K562 (cell line): Measurements from ENCODE around the gene TTLL4. TPM values are rescaled to one million over a fixed set of nuclear protein-coding genes. Genes with fewer than 3 reads are reported as not detected.
A peak's percentile ranks its signal among the peaks of the same experiment; 100 is the strongest.

Experiments used
- BACH1 ChIP-seq: fragments of 200-800 bp; sonication (Bioruptor generic); IDR thresholded peaks from 2 replicates; pipeline ENCODE4 v1.6.1; 2016; ENCODE audit warnings: missing genetic modification characterization, missing compliant biosample characterization
- ETV6 ChIP-seq, 3 experiments: fragments of 150-350 bp in 1 of 3; sonication (generic) in 1 of 3; formaldehyde crosslinking in 1 of 3; IDR thresholded peaks; 2 replicates each; pipeline versions ENCODE4 v1.6.1 to v1.8.0; 2014 to 2022; ENCODE audit warnings: borderline replicate concordance in 2 of 3, low read depth in 2 of 3, antibody characterized with exemption in 1 of 3, low read length in 1 of 3, mild to moderate bottlenecking in 1 of 3, missing genetic modification reagents in 1 of 3
- FOS ChIP-seq: IDR thresholded peaks from 3 replicates; pipeline ENCODE4 v1.6.1; 2011; ENCODE audit not compliant: insufficient read length; ENCODE audit errors: extremely low read depth
- GATA2 ChIP-seq: sonication (generic); formaldehyde crosslinking; IDR thresholded peaks from 2 replicates; pipeline ENCODE4 v1.4.0; 2020; ENCODE audit warnings: mild to moderate bottlenecking, missing genetic modification reagents
- HSF4 ChIP-seq: fragments of 250-450 bp; sonication (Bioruptor Pico); IDR thresholded peaks from 2 replicates; pipeline ENCODE4 v2.1.2; 2022; ENCODE audit warnings: mild to moderate bottlenecking, moderate library complexity, borderline replicate concordance
- MAFF ChIP-seq: IDR thresholded peaks from 2 replicates; pipeline ENCODE4 v1.6.1; 2012; ENCODE audit warnings: low read length, improper control_type of control experiment
- MCM3 ChIP-seq: fragments of 450-650 bp; IDR thresholded peaks from 2 replicates; pipeline ENCODE4 v1.6.1; 2016
- NR2C2 ChIP-seq, 2 experiments: fragments of 200-800 bp in 1 of 2; sonication (Bioruptor generic) in 1 of 2; sonication (generic) in 1 of 2; formaldehyde crosslinking in 1 of 2; IDR thresholded peaks; 2 replicates each; pipeline versions ENCODE4 v1.6.1 to v1.8.0; 2016 to 2022; ENCODE audit warnings: mild to moderate bottlenecking in 1 of 2, missing compliant biosample characterization in 1 of 2, missing genetic modification characterization in 1 of 2, missing genetic modification reagents in 1 of 2
- PHB2 ChIP-seq: fragments of 450-650 bp; IDR thresholded peaks from 2 replicates; pipeline ENCODE4 v1.6.1; 2017; ENCODE audit warnings: low read depth
- PHF21A ChIP-seq: fragments of 450-650 bp; IDR thresholded peaks from 2 replicates; pipeline ENCODE4 v1.6.1; 2017; ENCODE audit warnings: low read depth, borderline replicate concordance
- PHF8 ChIP-seq: fragments of 200-600 bp; sonication (generic); IDR thresholded peaks from 2 replicates; pipeline ENCODE4 v1.6.1; 2012; ENCODE audit warnings: mixed run types, mild to moderate bottlenecking, inconsistent platforms, low read length, moderate library complexity, borderline replicate concordance
- PRDM10 ChIP-seq: fragments of 450-650 bp; IDR thresholded peaks from 2 replicates; pipeline ENCODE4 v1.6.1; 2018; ENCODE audit not compliant: partially characterized antibody
- SIN3A ChIP-seq, 2 experiments: fragments of 150-350 bp in 1 of 2; IDR thresholded peaks; 2 replicates each; pipeline ENCODE4 v1.6.1; 2011 to 2016; ENCODE audit warnings: borderline replicate concordance in 2 of 2, low read depth in 2 of 2, low read length in 2 of 2, mild to moderate bottlenecking in 2 of 2, moderate library complexity in 2 of 2; ENCODE audit not compliant: control insufficient read depth in 1 of 2
- SNRNP70 ChIP-seq: fragments of 200-400 bp; formaldehyde crosslinking; optimal IDR thresholded peaks from 2 replicates; pipeline ENCODE3; 2017; ENCODE audit warnings: low read depth, low read length
- TCF7 ChIP-seq: sonication (generic); IDR thresholded peaks from 2 replicates; pipeline ENCODE4 v1.6.1; 2016; ENCODE audit warnings: antibody characterized with exemption, borderline replicate concordance
- TGIF2 ChIP-seq: sonication (generic); formaldehyde crosslinking; IDR thresholded peaks from 2 replicates; pipeline ENCODE4 v1.8.1; 2022; ENCODE audit warnings: mild to moderate bottlenecking, missing genetic modification reagents, moderate library complexity
- TRIM28 ChIP-seq: fragments of 450-650 bp; IDR thresholded peaks from 2 replicates; pipeline ENCODE4 v1.6.1; 2017
- U2AF1 ChIP-seq: fragments of 200-400 bp; formaldehyde crosslinking; optimal IDR thresholded peaks from 2 replicates; pipeline ENCODE3; 2017; ENCODE audit warnings: mild to moderate bottlenecking, low read depth, low read length, moderate library complexity
- ZFP30 ChIP-seq: fragments of 250-450 bp; sonication (Bioruptor Pico); IDR thresholded peaks from 2 replicates; pipeline ENCODE4 v1.8.0; 2022; ENCODE audit warnings: moderate library complexity, mild to moderate bottlenecking, inconsistent platforms, borderline replicate concordance
- ZNF217 ChIP-seq: sonication (generic); formaldehyde crosslinking; IDR thresholded peaks from 2 replicates; pipeline ENCODE4 v1.8.0; 2022; ENCODE audit warnings: mild to moderate bottlenecking, missing genetic modification reagents
- ZNF3 ChIP-seq: fragments of 250-450 bp; sonication (Bioruptor Pico); IDR thresholded peaks from 2 replicates; pipeline ENCODE4 v1.5.0; 2021; ENCODE audit warnings: mild to moderate bottlenecking, moderate library complexity
- ZNF764 ChIP-seq: fragments of 250-450 bp; sonication (Bioruptor Pico); IDR thresholded peaks from 2 replicates; pipeline ENCODE4 v1.4.0; 2020; ENCODE audit warnings: low read depth, mild to moderate bottlenecking, moderate library complexity
- ZNF830 ChIP-seq: fragments of 250-450 bp; sonication (Bioruptor Pico); IDR thresholded peaks from 2 replicates; pipeline ENCODE4 v1.5.0; 2021; ENCODE audit warnings: mild to moderate bottlenecking
- polyA plus RNA-seq, 8 experiments: library from polyadenylated mRNA; depleted of rRNA in 4 of 8; stranded (reverse) in 5 of 8; unstranded in 3 of 8; fragments of >200 nt; fragmentation: Nextera tagmentation in 2 of 8; fragmentation: Illumina TruSeq in 1 of 8; extraction: Ambion mirVana in 2 of 8; extraction: Trizol in 1 of 8; gene quantifications; 2 replicates each; pipeline versions ENCODE4 v1.2.1 to v1.2.3, GENCODE V29; 2011 to 2014; ENCODE audit warnings: inconsistent platforms in 1 of 8, missing spikeins in 1 of 8
- total RNA-seq, 7 experiments: library from RNA; depleted of rRNA in 6 of 7; stranded (reverse); fragments of >200 nt in 6 of 7; fragmentation: Illumina TruSeq in 2 of 7; extraction: Trizol in 2 of 7; gene quantifications; 2 replicates each; pipeline versions ENCODE4 v1.2.1 to v1.2.3, GENCODE V29; 2011 to 2021; ENCODE audit warnings: low replicate concordance in 1 of 7

Gene TTLL4
- total and polyA plus RNA-seq, 9 of the 15 experiments (the other 6 are each of a cell fraction or from before 2014, with no cell fraction given) = 12.6 to 67.5 (median 24.5) TPM

GRCh38 chr2:218679119-218679518 lies 31.5 kb upstream of the TTLL4 start (continued):
- TF ChIP-seq ZFP30 (CRISPR knock-in tag) = no peak
- TF ChIP-seq SIN3A (IDR thresholded peaks at IDR 0.05; ENCODE audit: borderline replicate concordance in 2 of 2, control insufficient read depth in 1 of 2, low read depth in 2 of 2, low read length in 2 of 2) = no peak
- TF ChIP-seq HSF4 (CRISPR knock-in tag) = no peak
- TF ChIP-seq PHB2 = no peak
- no peak for TF ChIP-seq ZNF764 (CRISPR knock-in tag)
- no peak for TF ChIP-seq ZNF217 (CRISPR knock-in tag)
- TF ChIP-seq GATA2 = no peak
- no peak for TF ChIP-seq ZNF3 (CRISPR knock-in tag)
- TF ChIP-seq NR2C2 (CRISPR knock-in tag; IDR thresholded peaks at IDR 0.05) = no peak
- TF ChIP-seq NR2C2 (tag; IDR thresholded peaks at IDR 0.05) = 0 out of 2 replicates have a peak, but pooled peaks have one; percentile 30
- TF ChIP-seq MAFF = no peak
- no peak for TF ChIP-seq U2AF1
- no peak for TF ChIP-seq TGIF2 (CRISPR knock-in tag)
- TF ChIP-seq MCM3 = no peak
- TF ChIP-seq PHF8 = peak; percentile 20; the same call in 1 of the 2 replicates
- TF ChIP-seq TCF7 = no peak
- TF ChIP-seq PRDM10 = no peak
- peak; percentile 95 to 98 for TF ChIP-seq ETV6 (IDR thresholded peaks at IDR 0.05; ENCODE audit: borderline replicate concordance in 1 of 2, low read depth in 2 of 2, low read length in 1 of 2)
- TF ChIP-seq ETV6 (CRISPR knock-in tag; IDR thresholded peaks at IDR 0.05; ENCODE audit: borderline replicate concordance) = no peak
- TF ChIP-seq ZNF830 (CRISPR knock-in tag) = no peak
- TF ChIP-seq BACH1 (tag) = no peak
- TF ChIP-seq TRIM28 = no peak
- TF ChIP-seq PHF21A = no peak
- TF ChIP-seq SNRNP70 = no peak
- peak; percentile 45 for TF ChIP-seq FOS
